Stimulated activated CD4-positive, alpha-beta T cell treated with anti-CD3 and anti-CD28 coated beads, Interleukin-2, amount 100 ng/mL, for 48 hours (primary cell): ENCODE results near the gene IDNK.

Experiments
- DNase-seq, 2 donors: peaks; one replicate each; pipeline ENCODE4 v3.0.0-alpha.2; 2020

Gene IDNK

DNA sequence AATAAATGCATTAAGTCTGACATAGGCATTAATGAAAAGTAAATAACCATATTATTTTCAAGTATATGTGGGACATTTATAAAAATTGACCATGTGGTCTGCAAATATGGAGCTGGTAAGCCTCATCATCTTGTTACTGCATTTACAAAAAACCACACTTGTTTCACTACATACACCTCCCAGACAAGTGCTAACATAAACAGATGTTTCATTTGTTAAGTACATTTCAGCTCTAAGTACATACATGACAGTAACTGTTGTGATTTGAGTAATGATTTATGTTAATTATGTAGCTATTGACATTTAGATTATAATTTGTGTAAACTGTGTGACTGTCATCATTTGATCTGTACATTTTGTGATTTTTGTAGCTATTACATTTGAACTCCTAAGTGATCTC lies 13.9 kb downstream of the IDNK start:
- no peak for DNase-seq

DNA sequence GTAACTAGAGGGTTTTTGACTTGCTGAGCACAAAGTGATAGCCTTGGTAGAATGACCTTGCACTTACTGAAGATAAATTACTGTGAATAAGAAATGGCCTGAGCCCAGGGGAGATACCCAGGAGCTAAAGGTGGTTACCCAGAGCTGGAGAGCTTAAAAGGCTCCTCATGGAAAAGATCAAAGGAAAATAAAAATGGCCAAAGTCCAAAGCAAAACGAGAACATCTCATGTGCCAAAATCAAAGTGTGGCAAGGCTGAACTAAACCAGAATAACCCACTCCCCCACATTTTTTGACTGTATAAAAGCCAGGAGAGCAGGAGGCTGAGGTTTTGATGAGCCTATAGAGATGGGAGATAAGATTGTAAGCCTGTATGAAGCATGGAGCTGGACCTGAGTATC lies 14.4 kb downstream of the IDNK start:
- DNase-seq, result no peak

DNA sequence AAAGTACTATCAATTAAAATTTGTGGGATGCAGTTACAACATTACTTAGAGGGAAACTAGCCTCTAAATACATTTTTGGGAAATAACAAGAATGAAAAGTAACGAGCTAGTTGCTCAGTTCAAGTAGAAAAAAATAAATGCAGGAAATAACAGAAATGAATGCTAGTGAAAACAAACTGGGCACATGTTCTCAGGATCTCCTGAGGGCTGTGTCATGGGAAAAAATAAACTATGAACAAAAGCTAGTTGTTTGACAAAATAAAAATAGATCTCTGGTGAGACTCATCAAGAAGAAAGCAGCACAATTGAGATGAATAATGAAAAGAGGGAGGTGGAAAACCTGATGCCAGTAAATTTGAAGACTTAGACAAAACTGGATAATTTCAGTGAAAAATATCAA lies 16.3 kb downstream of the IDNK start:
- DNase-seq, result no peak

DNA sequence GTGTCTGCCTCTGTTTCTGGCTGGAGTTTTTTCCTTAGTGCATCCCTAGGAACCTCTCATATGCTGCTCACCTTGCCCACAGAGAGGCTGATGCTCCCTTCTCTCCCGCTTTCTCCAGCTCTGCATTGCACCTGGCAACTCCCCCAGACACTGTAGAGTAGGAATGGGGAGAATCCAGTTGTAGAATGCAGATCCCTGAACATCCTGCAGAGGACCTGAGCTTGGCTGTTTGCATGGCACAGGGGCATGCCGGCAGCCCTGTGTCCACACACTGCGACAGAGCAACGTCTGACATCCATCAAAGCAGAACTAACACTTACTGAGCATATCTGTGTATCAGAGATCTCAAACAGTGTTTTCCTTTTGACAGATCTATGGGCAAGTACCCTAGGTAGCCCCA lies 19.9 kb downstream of the IDNK start:
- DNase-seq, result no peak

DNA sequence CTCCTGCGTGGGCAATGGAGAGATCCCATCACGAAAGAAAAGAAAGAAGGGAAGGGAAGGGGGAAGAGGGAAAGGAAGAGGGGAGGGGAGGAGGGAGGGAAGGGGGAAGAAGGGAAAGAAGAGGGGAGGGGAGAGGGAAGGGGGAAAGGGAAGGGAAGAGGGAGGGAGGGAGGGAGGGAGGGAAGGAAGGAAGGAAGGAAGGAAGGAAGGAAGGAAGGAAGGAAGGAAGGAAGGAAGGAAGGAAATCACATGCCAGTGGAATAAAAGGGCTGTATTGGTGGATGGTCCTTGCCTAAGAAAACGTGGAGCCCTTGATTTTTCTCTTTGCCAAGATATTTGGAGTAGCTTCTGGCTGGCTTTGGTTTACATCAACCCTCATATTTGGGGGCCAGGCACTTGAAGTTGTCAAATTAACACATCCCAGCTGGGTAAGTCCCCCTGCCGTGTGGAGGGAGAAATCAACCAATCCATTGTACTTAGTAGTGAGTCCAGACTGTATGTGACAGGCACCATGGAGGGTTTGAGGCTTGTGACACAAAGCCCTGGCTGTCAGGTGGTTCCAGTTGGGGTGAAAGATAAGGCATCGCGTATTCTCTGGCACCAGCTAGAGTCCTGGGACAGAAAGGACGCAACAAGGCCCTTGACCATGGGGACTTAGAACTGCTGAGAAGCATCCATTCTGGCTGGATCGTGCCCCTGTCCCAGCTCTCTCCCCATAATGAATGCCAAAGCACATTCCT lies 23.7 kb downstream of the IDNK start:
- no peak for DNase-seq

DNA sequence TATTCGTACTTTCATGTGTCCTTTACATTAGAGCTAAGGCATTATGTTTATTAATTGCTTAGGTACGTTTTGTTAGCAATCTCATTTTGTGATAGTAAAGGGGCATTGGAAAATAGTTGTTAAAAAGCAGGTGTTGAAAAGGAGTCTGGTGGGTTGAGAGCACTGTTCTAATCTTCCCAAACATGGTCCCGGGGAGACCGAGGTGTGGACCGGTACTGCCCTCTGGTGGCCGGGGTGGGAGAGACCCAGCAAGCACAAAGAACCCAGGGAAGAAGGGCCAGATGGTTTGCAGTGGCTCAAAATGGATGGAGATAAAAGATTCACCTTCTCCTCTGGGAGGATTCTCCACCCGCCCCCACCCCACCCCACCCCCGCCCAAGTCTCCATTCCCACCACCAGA lies 26.1 kb downstream of the IDNK start:
- peak; percentile 65 to 73 for DNase-seq

DNA sequence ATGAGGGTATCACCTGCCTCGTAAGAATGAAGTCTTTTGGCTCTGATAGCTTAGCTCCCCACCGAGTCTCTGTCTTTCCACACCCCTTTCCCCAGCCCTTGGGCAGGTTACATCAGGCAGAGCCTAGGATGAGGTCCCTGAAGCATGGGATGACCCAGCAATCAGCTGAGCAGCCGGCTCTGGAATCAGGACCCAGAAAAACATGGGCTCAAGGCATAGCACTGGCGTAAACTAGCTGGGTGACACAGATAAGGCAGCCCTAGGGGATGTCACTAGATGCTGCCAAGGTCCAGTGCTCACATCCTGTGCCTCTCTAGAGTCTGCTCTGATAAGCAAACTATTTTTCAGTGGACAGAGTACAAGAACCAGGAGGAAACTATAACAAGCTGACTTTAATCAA lies 26.6 kb downstream of the IDNK start:
- no peak for DNase-seq

DNA sequence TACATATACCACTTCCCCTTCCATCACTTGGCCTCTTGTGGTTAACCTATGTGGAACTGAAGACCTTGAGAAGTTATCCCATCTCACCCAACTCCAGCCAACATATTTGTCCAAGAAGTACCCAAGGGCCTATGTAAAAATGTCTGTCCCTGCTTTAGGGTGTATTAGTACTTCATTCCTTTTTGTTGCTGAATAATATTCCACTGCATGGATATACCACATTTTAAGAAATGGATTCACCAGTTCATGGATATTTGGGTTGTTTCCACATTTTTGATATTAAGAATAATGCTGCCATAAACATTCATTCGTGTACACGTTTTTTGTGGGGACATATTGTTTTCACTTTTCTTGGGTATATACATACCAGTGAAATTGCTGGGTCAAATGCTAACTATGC lies 28.6 kb downstream of the IDNK start:
- no peak for DNase-seq

DNA sequence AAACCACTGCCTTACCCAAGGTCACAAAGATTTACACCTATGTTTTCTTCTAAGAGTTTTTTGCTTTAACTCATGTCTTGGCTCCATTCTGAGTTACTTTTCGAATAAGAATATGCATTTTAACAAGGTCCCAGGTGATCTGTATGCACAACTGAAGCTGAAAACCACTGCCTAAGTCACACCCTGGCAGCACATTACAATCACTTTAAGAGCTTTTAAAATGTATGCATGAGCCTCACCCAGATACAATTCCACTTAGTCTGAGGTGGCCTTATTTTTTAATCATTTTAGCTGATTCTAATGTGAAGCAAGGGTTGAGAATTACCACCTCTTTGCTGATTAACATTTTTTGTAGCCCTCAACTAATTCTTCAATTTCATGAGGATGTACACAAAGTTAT lies 29.5 kb downstream of the IDNK start:
- no peak for DNase-seq

DNA sequence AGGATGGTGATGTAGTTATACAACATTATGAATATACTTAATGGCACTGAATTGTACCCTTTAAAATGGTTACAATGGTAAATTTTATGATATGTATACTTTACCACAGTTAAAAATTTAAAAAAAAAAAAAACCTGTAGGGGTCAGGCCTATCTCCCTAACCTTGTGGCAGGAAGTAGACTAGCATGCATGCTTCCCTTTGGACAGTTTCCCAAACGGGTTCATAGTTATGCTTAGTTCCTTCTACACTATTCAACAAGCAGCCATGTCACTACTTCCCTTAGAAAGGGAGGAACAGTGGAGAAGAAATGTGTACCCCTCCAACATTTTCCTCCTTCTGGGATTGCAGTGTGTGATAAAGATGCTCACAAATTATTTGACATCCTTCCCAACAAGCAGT lies 32.5 kb downstream of the IDNK start:
- DNase-seq, result no peak

DNA sequence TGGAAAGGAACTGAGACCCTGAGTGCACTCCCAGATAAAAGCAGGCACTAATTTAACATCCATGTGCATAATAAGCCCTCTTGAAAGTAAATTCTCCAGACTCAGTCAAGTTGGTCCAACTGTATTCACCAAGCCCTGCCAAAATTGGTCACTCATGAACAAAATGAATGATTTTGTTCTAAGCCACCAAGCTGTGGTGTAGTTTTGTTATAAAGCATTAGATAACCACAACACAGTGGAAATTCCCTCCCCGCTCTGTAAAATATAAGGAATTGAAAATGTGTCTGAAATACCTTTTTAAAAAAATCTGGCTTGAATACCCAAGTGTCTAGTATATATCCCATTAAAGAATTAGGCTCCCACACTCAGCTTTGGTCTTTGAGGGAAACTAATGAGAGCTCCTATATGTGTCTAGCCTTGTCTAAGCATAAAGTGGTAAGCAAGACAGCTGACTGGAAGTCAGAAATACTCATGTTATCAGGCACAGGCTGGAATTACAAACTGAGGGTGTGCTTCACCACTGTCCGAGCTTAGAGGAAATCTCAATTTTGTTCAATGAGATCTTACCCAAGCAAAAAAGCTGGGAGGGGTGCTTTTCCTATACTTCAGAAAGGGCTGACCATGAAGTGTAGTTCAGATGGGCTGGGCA lies 33.2 kb downstream of the IDNK start:
- no peak for DNase-seq

DNA sequence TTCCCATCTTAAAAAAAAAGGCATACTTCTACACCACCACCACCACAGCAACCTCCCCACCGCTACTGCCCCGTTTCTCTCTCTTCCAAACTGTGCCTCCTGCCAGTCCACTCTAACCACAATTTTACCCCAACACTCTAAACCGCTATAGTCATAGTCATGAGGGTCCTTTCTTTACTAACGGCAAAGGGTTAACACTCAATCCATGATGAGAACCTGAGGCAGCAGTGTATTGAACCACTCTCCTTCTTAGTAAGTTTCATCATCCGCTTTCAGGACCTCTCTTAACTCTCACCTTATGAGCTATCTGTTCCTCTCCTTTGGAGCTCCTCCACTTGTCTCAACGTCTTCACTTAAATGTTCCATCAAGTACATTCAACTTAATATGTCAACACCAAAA lies 34.0 kb downstream of the IDNK start:
- no peak for DNase-seq

DNA sequence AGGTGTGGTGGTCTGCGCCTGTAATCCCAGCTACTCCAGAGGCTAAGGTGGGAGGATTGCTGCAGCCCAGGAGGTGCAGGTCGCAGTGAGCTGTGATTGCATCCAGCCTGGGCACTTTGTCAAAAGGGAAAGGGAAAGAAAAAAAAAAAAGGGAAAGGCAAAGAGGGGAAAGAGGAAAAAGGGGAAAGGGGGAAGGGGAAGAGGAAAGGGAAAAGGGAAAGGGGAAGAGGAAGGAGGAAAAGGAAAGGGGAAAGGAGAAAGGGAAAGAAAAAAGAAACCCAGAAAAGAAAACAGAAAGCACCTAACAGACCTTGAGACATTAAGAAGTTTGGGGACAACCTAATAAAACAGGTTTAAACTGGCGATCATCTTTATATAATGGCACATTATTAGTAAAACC lies 40.0 kb downstream of the IDNK start:
- DNase-seq, result no peak

DNA sequence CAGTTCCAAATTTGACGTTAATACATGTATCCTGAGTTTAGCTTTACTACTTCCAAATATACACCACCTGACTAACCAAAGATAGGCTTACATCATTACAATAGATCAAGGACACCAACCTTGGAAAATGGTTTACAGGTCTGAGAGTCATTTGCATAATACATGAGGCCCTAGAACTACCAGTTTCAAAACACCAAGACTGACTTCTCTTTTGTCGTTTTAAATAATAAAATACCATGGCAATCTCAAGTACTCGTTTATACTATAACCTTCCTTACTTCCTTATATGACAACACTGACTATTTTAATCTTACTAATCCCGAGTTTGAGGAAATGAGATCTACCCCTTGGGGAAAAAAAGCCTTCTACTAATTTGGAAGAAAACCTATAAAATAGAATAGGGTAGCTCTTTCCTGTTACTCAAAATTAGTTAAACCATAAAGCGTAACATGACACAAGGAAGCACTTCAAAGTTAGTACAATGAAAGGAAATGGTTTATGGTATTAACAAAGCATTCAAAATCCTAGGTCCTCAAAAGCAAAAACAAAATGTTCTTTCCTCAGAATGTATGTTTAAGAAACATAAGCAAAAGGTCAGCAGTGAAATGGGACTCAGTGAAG lies 42.7 kb downstream of the IDNK start:
- DNase-seq, result no peak

DNA sequence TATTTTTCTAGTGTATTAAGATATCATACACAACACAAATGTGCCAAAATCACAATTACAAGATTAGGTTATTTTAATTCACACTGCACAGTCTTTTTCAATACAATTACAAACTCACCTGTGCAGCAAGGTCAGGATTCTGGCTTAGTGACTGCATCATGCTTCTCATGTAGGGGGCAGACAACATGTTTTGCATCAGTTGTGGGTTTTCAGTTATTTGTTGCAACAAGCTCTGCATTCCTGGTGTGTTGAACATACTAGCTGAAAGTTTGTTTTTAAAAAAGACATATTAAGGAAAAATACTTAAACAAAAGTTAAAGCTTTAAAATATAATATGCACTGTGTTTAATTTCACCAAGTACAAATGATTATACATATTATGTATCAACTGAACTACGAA lies 46.1 kb downstream of the IDNK start:
- no peak for DNase-seq

DNA sequence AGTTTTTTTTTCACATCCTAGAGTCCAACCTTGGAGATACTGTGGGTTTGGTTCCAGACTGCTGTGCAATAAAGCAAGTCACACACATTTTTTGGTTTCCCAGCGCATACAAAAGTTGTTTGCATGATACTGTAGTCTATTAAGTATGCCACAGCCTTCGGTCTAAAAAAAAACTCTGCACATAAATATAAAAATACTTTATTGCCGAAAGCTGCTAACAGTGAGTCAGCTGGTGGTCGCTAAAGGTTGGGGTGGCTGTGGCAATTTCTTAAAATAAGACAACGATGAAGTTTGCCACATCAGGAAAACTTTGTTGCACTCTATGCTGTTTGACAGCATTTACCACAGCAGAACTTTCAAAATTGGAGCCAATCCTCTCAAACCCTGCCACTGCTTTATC lies 47.4 kb downstream of the IDNK start:
- DNase-seq, result no peak

DNA sequence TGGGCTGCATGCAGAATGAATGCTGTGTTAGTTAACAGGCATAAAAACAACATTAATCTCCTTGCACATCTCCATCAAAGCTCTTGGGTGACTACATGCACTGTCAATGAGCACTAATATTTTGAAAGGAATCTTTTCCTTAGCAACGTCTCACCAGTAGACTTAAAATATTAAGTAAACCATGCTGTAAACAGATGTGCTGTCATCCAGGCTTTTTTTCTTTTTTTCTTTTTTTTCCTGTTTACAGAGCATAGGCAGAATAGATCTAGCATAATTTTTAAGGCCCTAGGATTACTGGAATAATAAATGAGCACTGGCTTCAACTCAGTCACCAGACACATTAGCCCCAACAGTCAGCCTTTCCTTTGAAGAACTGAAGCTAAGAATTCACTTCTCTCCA lies 48.5 kb downstream of the IDNK start:
- no peak for DNase-seq

DNA sequence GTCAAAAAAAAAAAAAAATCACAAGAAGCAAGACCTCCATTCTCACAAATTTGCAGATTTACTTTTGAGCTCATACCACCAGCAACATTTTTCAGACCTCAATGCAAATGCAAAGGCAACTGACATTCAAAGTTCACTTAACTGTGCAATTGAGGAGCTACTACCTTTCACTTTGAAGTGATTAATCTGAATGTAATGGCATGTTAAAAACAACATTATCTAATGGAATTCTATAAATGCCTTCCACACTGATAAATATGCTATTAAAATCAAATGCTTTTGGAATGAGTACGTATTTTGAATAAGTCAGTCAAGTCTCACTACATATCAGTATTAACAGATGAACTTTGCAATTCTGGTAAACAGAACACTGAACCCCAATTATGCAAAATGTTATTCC lies 52.5 kb downstream of the IDNK start:
- no peak for DNase-seq

DNA sequence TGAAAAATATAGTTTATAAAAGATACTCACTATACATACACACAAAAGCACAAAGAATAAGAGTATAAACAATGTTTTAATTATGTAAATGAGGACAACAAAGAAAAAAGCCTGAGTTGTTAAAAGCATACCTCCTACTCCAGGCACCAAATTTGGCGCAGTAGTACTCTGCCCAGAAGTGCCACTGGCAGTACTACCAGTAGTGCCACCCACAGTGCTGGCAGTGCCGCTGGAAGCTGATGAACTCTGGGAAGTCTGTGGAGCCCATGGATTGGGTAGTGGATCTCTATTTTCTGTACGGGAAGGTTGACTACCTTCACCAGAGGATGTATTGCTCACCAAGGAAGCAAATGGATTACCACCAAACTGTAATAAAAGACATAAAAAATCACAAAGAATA lies 54.7 kb downstream of the IDNK start:
- DNase-seq, result no peak

DNA sequence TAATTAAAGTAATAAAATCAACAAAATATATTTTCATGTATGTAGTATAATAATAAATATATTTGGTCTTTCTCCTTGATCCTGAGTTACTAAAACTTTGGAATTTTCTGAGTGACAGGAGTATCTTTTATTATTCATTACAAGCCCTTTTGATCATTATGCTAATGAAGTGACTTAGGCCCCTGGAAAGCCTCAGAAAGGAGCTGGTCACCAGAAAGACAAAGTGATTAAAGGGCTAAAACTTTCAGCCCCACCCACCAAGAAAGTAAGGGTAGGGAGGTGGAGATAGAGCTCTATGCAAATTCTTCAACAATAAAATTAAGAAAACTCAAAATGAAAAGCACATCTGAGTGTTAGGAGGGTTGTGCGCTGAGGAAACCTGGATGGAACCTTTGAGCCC lies 57.3 kb downstream of the IDNK start:
- no peak for DNase-seq

DNA sequence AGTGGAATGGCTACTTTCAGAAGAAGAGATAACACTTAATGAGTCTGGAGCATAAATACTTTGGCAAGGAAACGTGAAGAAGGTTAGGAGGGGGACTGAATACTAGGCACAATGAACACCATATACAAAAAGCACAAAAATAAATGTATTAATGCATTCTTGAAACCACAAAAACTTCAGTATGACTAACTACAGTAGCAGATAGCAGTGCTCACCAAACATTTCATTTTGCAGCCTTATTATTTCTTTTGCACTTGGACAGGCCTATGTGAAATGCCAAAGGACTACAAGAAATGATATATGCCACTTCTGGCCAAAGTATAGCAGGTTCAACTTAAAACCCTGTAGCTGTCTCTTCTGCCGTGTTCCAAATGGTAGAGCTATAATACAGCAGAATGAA lies 58.5 kb downstream of the IDNK start:
- no peak for DNase-seq

DNA sequence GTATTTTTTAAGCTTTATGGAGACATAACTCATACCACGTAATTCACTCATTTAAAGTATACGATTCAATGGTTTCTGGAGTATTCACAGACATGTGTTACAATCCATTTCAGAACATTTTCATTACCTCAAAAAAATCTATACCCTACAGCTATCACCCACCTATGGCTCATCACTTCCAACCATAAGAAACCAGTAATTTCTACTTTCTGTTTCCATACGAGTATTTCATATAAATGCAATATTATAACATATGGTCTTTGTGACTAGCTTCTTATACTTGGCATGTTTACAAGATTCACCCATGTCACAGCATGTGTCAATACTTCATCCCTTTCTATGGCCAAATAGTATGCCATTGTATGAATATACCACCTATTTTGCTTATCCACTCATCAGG lies 66.0 kb downstream of the IDNK start:
- no peak for DNase-seq

DNA sequence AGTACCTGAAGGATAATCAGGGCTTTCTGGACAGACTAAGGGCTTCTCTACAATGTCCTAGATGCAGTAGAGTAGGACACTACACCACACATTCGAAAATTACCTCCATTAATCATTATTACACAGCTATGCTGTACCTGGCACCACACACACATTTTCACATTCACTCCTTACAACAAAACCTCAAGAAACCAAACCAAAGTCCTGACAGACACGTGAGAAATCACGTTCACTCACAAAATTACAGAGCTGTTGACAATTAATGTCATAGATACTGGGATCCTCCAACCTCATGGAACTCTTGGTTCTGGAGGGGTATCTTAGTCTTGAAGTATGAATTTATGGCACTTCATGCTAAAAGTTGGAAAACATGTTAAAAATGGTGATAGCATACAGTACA lies 68.5 kb downstream of the IDNK start:
- no peak for DNase-seq
